Fibroblast of villous mesenchyme (primary cell): ENCODE measurements around the gene OR9Q1. TPM values are rescaled to one million over a fixed set of nuclear protein-coding genes. Genes with fewer than 3 reads are reported as not detected.

Experiments used
- DNase-seq: peaks from one replicate; pipeline ENCODE4 v3.0.0-alpha.2; 2010; ENCODE audit warnings: low read depth
- H3K4me3 ChIP-seq: 2 replicates; pipeline ENCODE4 v1.5.1; 2011; ENCODE audit warnings: low read depth, mild to moderate bottlenecking, low read length
- CTCF ChIP-seq: IDR thresholded peaks from 2 replicates; pipeline ENCODE4 v1.5.1; 2012; ENCODE audit warnings: low read depth, mild to moderate bottlenecking, low read length; ENCODE audit not compliant: insufficient read depth
- total RNA-seq: library from RNA; depleted of rRNA; stranded (reverse); fragments of >200 nt; gene quantifications from 2 replicates; pipeline ENCODE4 v1.2.3, GENCODE V29; 2012

The OR9Q1 gene
- total RNA-seq, 1 donor: not detected

GRCh38 chr11:58003591-58003990, 20.1 kb upstream of the OR9Q1 start:
- DNase-seq: no peak
- no peak for TF ChIP-seq CTCF
- H3K4me3 ChIP-seq: no peak overlapping the region

GRCh38 chr11:58004664-58005063, 19.0 kb upstream of the OR9Q1 start:
- no peak for TF ChIP-seq CTCF
- no peak overlapping the region for H3K4me3 ChIP-seq
- DNase-seq: peak; percentile 24

DNA sequence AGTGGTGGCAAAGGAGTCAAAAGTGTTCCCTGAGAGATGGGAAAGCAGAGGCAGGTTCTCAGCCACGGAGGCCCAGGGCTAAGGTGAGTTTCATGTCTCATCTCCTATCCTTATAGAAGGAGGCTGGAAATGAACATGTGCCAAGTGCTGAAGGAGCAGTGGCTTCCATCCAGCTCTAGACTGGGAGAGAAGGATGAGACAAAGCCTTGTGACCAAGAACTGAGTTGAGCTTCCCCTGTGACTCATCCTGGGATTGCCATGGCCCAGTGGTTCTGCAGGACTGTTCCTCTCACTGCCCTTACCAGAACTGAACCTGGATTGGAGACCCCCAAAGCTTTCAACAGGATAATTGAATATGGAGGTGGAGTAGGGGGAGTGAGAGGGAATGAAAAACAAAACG, 16.7 kb upstream of the OR9Q1 start:
- H3K4me3 ChIP-seq: no peak overlapping the region
- TF ChIP-seq CTCF: no peak
- DNase-seq: peak; percentile 41

GRCh38 chr11:58011771-58012170, 11.9 kb upstream of the OR9Q1 start:
- DNase-seq: no peak
- TF ChIP-seq CTCF: no peak

GRCh38 chr11:58024601-58025091, 965 bp downstream of the OR9Q1 start:
- TF ChIP-seq CTCF: no peak
- DNase-seq: peak; percentile 44

More at GRCh38 chr11:58011771-58012170, 11.9 kb upstream of the OR9Q1 start:
- H3K4me3 ChIP-seq: no peak overlapping the region

GRCh38 chr11:58027341-58027740, 3.7 kb downstream of the OR9Q1 start:
- no peak overlapping the region for H3K4me3 ChIP-seq
- no peak for TF ChIP-seq CTCF
- peak; percentile 84 for DNase-seq

More at GRCh38 chr11:58024601-58025091, 965 bp downstream of the OR9Q1 start:
- H3K4me3 ChIP-seq: no peak overlapping the region

DNA sequence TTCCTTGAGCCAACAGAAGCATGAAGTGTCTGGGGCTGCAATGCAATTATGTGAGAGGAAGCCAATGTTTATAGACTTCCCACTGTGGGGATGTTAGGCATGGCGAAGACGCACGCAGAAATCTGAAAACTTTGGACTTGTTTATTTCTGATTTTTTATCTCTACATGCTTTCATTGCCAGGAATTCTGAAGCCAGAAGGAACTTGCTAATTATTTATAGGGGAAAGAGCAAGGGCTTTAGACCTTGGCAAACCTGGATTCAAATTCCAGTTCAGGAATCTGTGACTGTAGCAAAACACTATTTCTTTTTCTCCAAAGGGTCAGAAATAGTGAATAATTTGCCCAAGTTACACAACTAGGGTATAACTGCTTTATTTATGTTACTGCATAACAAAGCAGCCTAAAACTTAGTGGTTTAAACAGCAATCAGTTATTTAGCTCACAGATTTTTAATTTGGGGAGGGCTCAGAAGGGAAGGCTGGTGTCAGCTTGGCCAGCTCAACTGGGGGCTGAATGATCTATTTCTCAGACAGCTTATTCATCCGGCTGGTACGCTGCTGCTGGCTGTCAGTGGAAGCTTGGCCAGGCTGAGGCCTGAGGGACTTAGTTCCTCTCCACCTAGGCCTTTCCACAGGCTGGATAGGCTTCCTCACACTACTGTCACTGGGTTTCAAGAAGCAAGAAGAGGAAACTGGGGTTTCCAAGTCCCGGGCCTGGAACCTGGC, 5.2 kb downstream of the OR9Q1 start:
- H3K4me3 ChIP-seq: no peak overlapping the region
- peak; percentile 83 for DNase-seq
- no peak for TF ChIP-seq CTCF
